PFSK-1 (cell line): ENCODE data around the gene SELENOW.

Source experiments
- FOXP2 ChIP-seq: optimal IDR thresholded peaks from 2 replicates; pipeline ENCODE3; 2011; ENCODE audit warnings: borderline replicate concordance, control low read depth, inconsistent platforms; ENCODE audit not compliant: insufficient read depth; ENCODE audit errors: extremely low read length, extremely low read depth
- POLR2AphosphoS5 ChIP-seq: IDR thresholded peaks from 2 replicates; pipeline ENCODE4 v1.6.1; 2012; ENCODE audit warnings: low read depth, mild to moderate bottlenecking, control low read depth, low read length, moderate library complexity
- SIN3A ChIP-seq: IDR thresholded peaks from 2 replicates; pipeline ENCODE4 v1.6.1; 2012; ENCODE audit warnings: mild to moderate bottlenecking, low read length, moderate library complexity, borderline replicate concordance; ENCODE audit not compliant: insufficient read depth
- TAF1 ChIP-seq: IDR thresholded peaks from 2 replicates; pipeline ENCODE4 v1.6.1; 2012; ENCODE audit warnings: low read length, control low read depth, borderline replicate concordance; ENCODE audit not compliant: insufficient read depth
- TF ChIP-seq, protein P1 (sequence below), 2 experiments: IDR thresholded peaks; 2 replicates each; pipeline versions ENCODE4 v1.6.1 to v1.8.0; 2011 to 2012; ENCODE audit warnings: low read depth in 2 of 2, low read length in 2 of 2, control low read depth in 1 of 2, inconsistent platforms in 1 of 2, mild to moderate bottlenecking in 1 of 2, moderate library complexity in 1 of 2; ENCODE audit not compliant: insufficient read depth in 1 of 2

The SELENOW gene

GRCh38 chr19:47745010-47745901 is 33.2 kb upstream of the SELENOW start, which contains the start of gene NOP53:
NOP53 (plus strand) TSS chr19:47745546; CDS start chr19:47745560, 14 bp downstream.
- TF ChIP-seq FOXP2 (no peak), POLR2AphosphoS5 (peak; percentile 94), SIN3A (no peak), TAF1 (peak; percentile 92)
- TF ChIP-seq, protein P1, sequence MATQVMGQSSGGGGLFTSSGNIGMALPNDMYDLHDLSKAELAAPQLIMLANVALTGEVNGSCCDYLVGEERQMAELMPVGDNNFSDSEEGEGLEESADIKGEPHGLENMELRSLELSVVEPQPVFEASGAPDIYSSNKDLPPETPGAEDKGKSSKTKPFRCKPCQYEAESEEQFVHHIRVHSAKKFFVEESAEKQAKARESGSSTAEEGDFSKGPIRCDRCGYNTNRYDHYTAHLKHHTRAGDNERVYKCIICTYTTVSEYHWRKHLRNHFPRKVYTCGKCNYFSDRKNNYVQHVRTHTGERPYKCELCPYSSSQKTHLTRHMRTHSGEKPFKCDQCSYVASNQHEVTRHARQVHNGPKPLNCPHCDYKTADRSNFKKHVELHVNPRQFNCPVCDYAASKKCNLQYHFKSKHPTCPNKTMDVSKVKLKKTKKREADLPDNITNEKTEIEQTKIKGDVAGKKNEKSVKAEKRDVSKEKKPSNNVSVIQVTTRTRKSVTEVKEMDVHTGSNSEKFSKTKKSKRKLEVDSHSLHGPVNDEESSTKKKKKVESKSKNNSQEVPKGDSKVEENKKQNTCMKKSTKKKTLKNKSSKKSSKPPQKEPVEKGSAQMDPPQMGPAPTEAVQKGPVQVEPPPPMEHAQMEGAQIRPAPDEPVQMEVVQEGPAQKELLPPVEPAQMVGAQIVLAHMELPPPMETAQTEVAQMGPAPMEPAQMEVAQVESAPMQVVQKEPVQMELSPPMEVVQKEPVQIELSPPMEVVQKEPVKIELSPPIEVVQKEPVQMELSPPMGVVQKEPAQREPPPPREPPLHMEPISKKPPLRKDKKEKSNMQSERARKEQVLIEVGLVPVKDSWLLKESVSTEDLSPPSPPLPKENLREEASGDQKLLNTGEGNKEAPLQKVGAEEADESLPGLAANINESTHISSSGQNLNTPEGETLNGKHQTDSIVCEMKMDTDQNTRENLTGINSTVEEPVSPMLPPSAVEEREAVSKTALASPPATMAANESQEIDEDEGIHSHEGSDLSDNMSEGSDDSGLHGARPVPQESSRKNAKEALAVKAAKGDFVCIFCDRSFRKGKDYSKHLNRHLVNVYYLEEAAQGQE (IDR thresholded peaks at IDR 0.05; ENCODE audit: insufficient read depth in 1 of 2, low read depth in 2 of 2, low read length in 2 of 2): 0 out of 4 replicates have a peak, but pooled peaks of 1 of the 2 experiments have one; percentile 38

DNA sequence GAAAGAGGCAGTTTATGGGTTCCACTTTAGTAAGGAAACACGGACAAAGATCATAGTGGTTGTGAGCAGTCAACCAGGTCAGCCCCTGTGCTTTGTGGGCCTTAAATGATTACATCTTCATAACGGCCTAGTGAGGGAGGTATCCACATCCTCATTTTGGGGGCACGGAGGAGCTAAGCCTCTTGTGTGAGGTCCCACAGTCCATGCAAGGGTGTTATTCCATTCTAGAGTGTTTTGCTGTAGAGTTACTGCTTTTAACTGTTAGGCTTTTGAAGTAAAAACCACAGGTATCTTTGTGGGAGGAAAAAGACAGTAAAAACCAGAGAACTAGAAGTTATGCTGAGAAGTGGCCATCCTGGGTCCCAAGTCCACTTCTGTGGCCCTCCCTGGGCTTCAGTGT is 29.2 kb upstream of the SELENOW start:
- TF ChIP-seq POLR2AphosphoS5 (no peak), SIN3A (no peak), TAF1 (no peak), FOXP2 (no peak)
- TF ChIP-seq, protein P1 (IDR thresholded peaks at IDR 0.05; ENCODE audit: insufficient read depth in 1 of 2, low read depth in 2 of 2, low read length in 2 of 2): no peak

DNA sequence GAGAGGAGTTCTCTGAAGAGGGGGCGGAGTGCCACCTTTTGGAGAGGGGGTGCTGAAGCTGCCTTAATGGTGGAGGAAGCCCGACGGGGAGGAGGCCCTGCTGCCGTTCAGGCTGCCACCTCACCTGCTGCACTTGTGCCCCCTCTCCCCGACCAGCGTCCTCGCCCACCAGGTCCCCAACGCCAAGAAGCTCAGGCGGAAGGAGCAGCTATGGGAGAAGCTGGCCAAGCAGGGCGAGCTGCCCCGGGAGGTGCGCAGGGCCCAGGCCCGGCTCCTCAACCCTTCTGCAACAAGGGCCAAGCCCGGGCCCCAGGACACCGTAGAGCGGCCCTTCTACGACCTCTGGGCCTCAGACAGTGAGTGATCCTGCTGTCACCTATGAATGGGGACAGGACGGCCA is 27.8 kb upstream of the SELENOW start:
- TF ChIP-seq POLR2AphosphoS5 (0 out of 2 replicates have a peak, but pooled peaks have one; percentile 11), FOXP2 (no peak)

DNA sequence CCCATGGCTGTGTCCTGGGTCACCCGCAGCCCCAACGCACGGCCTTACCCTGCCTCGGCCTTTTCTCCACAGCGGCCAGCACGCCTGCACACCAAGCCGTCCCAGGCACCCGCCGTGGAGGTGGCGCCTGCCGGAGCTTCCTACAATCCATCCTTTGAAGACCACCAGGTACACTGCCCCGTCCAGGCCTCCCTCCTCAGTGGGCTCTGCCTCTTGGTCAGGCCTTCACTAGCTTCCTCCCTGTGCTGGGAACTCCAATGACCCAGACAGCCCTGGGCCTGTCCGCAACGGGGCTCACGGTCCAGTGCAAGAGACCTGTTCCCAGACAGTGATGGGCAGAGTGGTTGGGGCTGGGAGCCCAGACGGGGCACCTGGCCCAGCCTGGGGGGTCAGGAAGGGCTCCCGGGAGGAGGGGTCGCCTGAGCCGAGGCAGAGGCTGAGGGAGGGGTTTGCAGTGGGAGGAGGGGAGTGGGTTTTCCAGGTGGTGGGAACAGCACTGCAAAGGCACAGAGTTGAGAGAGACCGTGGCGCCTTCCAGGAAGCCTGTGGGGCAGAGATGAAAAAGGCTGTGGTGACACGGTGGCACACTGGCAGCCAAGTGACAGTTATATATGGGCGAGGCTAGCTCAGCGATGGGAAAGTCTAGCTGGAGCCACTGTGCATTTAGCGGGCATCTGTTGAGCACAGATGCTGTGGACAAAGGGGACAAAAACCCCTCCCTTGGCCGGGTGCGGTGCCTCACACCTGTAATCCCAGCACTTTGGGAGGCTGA is 25.9 kb upstream of the SELENOW start:
- no peak for TF ChIP-seq FOXP2
- no peak for TF ChIP-seq POLR2AphosphoS5
- no peak for TF ChIP-seq TAF1
- TF ChIP-seq, protein P1 (IDR thresholded peaks at IDR 0.05; ENCODE audit: insufficient read depth in 1 of 2, low read depth in 2 of 2, low read length in 2 of 2): no peak
- no peak for TF ChIP-seq SIN3A
